ENCODE results near the gene CUX1. TPM values are rescaled to one million over a fixed set of nuclear protein-coding genes. Genes with fewer than 3 reads are reported as not detected.

Gene CUX1
- total RNA-seq, 1 donor from 2014 or later, result 66.4 TPM

GRCh38 chr7:101968720-101969466 is 151.5 kb downstream of the CUX1 start:
- Histone ChIP-seq H3K27ac (no peak overlapping the region), H3K4me2 (no peak overlapping the region), H4K20me1 (ENCODE audit: low read depth) (peaks cover 74% of the 10 kb centered on the region), H3K9me3 (ENCODE audit: low read depth) (no peaks in the 10 kb centered on the region), H3K79me2 (ENCODE audit: low read depth) (peaks cover 84% of the 10 kb centered on the region), H3K27me3 (no peaks in the 10 kb centered on the region), H3K36me3 (no peaks in the 10 kb centered on the region), H3K9ac (no peak overlapping the region), H3F3A (ENCODE audit: low read depth) (no peaks in the 10 kb centered on the region), H3K4me3 (no peak overlapping the region), H2AFZ (replicated peaks) (no peak overlapping the region), H3K4me1 (no peaks in the 10 kb centered on the region)
- TF ChIP-seq CTCF (IDR thresholded peaks at IDR 0.05) (no peak), EZH2phosphoT487 (IDR thresholded peaks at IDR 0.05) (no peak), EZH2 (IDR thresholded peaks at IDR 0.05) (no peak)
- no peak for DNase-seq (ENCODE audit: low spot score)
- Mint-ChIP-seq H3K9me3 (no peaks in the 10 kb centered on the region), H3K27me3 (ENCODE audit: insufficient read depth, low read depth) (peaks cover 2% of the 10 kb centered on the region), H3K4me1 (peaks cover 25% of the 10 kb centered on the region), H3K36me3 (peaks cover 7% of the 10 kb centered on the region), H3K27ac (no peak overlapping the region), H3K4me3 (no peak overlapping the region)

- Mint-ChIP-seq H3K4me1 (peaks cover 19% of the 10 kb centered on the region), H3K4me3 (no peak overlapping the region), H3K36me3 (peaks cover 3% of the 10 kb centered on the region), H3K9me3 (no peaks in the 10 kb centered on the region), H3K27me3 (ENCODE audit: insufficient read depth, low read depth) (no peaks in the 10 kb centered on the region), H3K27ac (no peak overlapping the region)
- Histone ChIP-seq H3F3A (ENCODE audit: low read depth) (no peaks in the 10 kb centered on the region), H3K27me3 (no peaks in the 10 kb centered on the region), H3K4me1 (no peaks in the 10 kb centered on the region), H3K4me2 (no peak overlapping the region), H2AFZ (replicated peaks) (no peak overlapping the region), H3K4me3 (no peak overlapping the region), H4K20me1 (ENCODE audit: low read depth) (peaks cover 71% of the 10 kb centered on the region), H3K36me3 (no peaks in the 10 kb centered on the region), H3K27ac (no peak overlapping the region), H3K9ac (no peak overlapping the region), H3K79me2 (ENCODE audit: low read depth) (peaks cover 83% of the 10 kb centered on the region), H3K9me3 (ENCODE audit: low read depth) (no peaks in the 10 kb centered on the region)
- no peak for TF ChIP-seq EZH2 (IDR thresholded peaks at IDR 0.05)
- TF ChIP-seq EZH2phosphoT487 (IDR thresholded peaks at IDR 0.05), result no peak
- no peak for TF ChIP-seq CTCF (IDR thresholded peaks at IDR 0.05)
- DNase-seq (ENCODE audit: low spot score), result no peak
Measured at GRCh38 chr7:101969997-101970585, 152.7 kb downstream of the CUX1 start.

GRCh38 chr7:101970801-101971200 is 153.4 kb downstream of the CUX1 start:
- H3F3A ChIP-seq (ENCODE audit: low read depth), result no peaks in the 10 kb centered on the region
- no peaks in the 10 kb centered on the region for H3K9me3 ChIP-seq (ENCODE audit: low read depth)
- H3K4me1 ChIP-seq, result no peaks in the 10 kb centered on the region
- TF ChIP-seq CTCF (IDR thresholded peaks at IDR 0.05) (no peak), EZH2phosphoT487 (IDR thresholded peaks at IDR 0.05) (no peak), EZH2 (IDR thresholded peaks at IDR 0.05) (no peak)
- Mint-ChIP-seq H3K9me3 (no peaks in the 10 kb centered on the region), H3K36me3 (peaks cover 3% of the 10 kb centered on the region), H3K27me3 (ENCODE audit: insufficient read depth, low read depth) (no peaks in the 10 kb centered on the region), H3K4me1 (peaks cover 19% of the 10 kb centered on the region), H3K4me3 (no peak overlapping the region), H3K27ac (no peak overlapping the region)
- H3K4me3 ChIP-seq, result no peak overlapping the region
- H3K9ac ChIP-seq, result no peak overlapping the region
- no peak for DNase-seq (ENCODE audit: low spot score)
- H3K27ac ChIP-seq, result no peak overlapping the region
- peaks cover 74% of the 10 kb centered on the region for H4K20me1 ChIP-seq (ENCODE audit: low read depth)
- H3K4me2 ChIP-seq, result no peak overlapping the region
- no peak overlapping the region for H2AFZ ChIP-seq (replicated peaks)
- H3K79me2 ChIP-seq (ENCODE audit: low read depth), result peaks cover 83% of the 10 kb centered on the region
- no peaks in the 10 kb centered on the region for H3K36me3 ChIP-seq
- no peaks in the 10 kb centered on the region for H3K27me3 ChIP-seq

Data from neural progenitor cell (in vitro differentiated cells).